Endothelial cell of umbilical vein (primary cell): Measurements from ENCODE around the gene TCAP.

Source experiments
- CTCF ChIP-seq, 2 donors: IDR thresholded peaks; 1 replicate in 1 of 2; 2 replicates in 1 of 2; pipeline ENCODE4 v1.5.1; 2011; ENCODE audit warnings: low read length in 2 of 2, mild to moderate bottlenecking in 2 of 2, moderate library complexity in 2 of 2, control low read depth in 1 of 2, inconsistent platforms in 1 of 2, low read depth in 1 of 2; ENCODE audit not compliant: insufficient read depth in 1 of 2; ENCODE audit errors: extremely low read depth in 1 of 2
- EZH2 ChIP-seq: IDR thresholded peaks from 2 replicates; pipeline ENCODE4 v1.6.1; 2012; ENCODE audit warnings: borderline replicate concordance, low read depth, mild to moderate bottlenecking, moderate library complexity, low read length, inconsistent platforms; ENCODE audit not compliant: severe bottlenecking
- MAX ChIP-seq: IDR thresholded peaks from 2 replicates; pipeline ENCODE4 v1.6.1; 2011; ENCODE audit not compliant: insufficient read depth, insufficient read length
- MYC ChIP-seq: IDR thresholded peaks from one replicate; pipeline ENCODE4 v1.6.1; 2011; ENCODE audit warnings: mild to moderate bottlenecking, low read depth, low read length
- POLR2A ChIP-seq: IDR thresholded peaks from 2 replicates; pipeline ENCODE4 v1.6.1; 2012; ENCODE audit warnings: low read depth, mild to moderate bottlenecking, control low read depth, low read length
- POLR2AphosphoS5 ChIP-seq: IDR thresholded peaks from 2 replicates; pipeline ENCODE4 v1.6.1; 2012; ENCODE audit warnings: low read depth, mild to moderate bottlenecking, control low read depth, low read length, moderate library complexity; ENCODE audit not compliant: insufficient read depth

- TF ChIP-seq POLR2A (no peak), CTCF (IDR thresholded peaks at IDR 0.05; ENCODE audit: extremely low read depth in 1 of 2, insufficient read depth in 1 of 2, low read depth in 1 of 2, low read length in 2 of 2) (no peak), EZH2 (no peak), POLR2AphosphoS5 (no peak), MAX (no peak), MYC (no peak)
Measured at GRCh38 chr17:39676198-39676819, 11.2 kb downstream of the TCAP start.
